GM12891 (cell line): ENCODE data around the gene DHX35.

ENCODE experiments used
- PAX5 ChIP-seq: IDR thresholded peaks from 2 replicates; pipeline ENCODE4 v1.6.1; 2011; ENCODE audit warnings: low read length, moderate library complexity, mild to moderate bottlenecking; ENCODE audit not compliant: insufficient read depth, severe bottlenecking
- POLR2A ChIP-seq: IDR thresholded peaks from 2 replicates; pipeline ENCODE4 v1.6.1; 2011; ENCODE audit warnings: low read depth, low read length, control low read depth
- POLR2AphosphoS5 ChIP-seq: IDR thresholded peaks from 2 replicates; pipeline ENCODE4 v1.6.1; 2011; ENCODE audit warnings: low read depth, low read length, control low read depth
- POU2F2 ChIP-seq: IDR thresholded peaks from 2 replicates; pipeline ENCODE4 v1.6.1; 2011; ENCODE audit warnings: low read depth, mild to moderate bottlenecking, control low read depth, low read length, moderate library complexity
- TAF1 ChIP-seq: IDR thresholded peaks from 2 replicates; pipeline ENCODE4 v1.6.1; 2011; ENCODE audit warnings: low read depth, low read length, control low read depth

- TF ChIP-seq POU2F2 = no peak
- no peak for TF ChIP-seq POLR2A
- no peak for TF ChIP-seq POLR2AphosphoS5
- no peak for TF ChIP-seq PAX5
- no peak for TF ChIP-seq TAF1
Observed at GRCh38 chr20:38945012-38945411, 17.1 kb upstream of the DHX35 start.
